Activated CD8-positive, alpha-beta T cell treated with anti-CD3 and anti-CD28 coated beads for 36 hours (primary cell): ENCODE measurements around the gene HOMER3. TPM values are rescaled to one million over a fixed set of nuclear protein-coding genes. Genes with fewer than 3 reads are reported as not detected.
"Not testable (repeated sequence)": the region's sequence is repeated elsewhere in the genome, so short reads cannot be mapped to it uniquely, and the experiment has no call there.

Experiments
- ATAC-seq: fragments of 200-7000 bp; cut with Tn5 transposase; one replicate; pipeline ENCODE4 v1.10.0; 2021; ENCODE audit warnings: mild to moderate bottlenecking, moderate library complexity
- CTCF ChIA-PET: fragments of 350-600 bp; sonication (Branson Sonifier 250); formaldehyde crosslinking; loops from one replicate; lab custom pipeline; 2021; ENCODE audit warnings: antibody characterized with exemption; lab: Charles Lee
- POLR2A ChIA-PET: fragments of 350-600 bp; sonication (Branson Sonifier 250); formaldehyde crosslinking; loops from one replicate; lab custom pipeline; 2021; ENCODE audit warnings: antibody characterized with exemption; lab: Charles Lee
- DNase-seq: peaks from one replicate; pipeline ENCODE4 v3.0.0-alpha.2; 2020
- H3K27ac Mint-ChIP-seq: one replicate; pipeline ENCODE4 v1.8.0; 2021; ENCODE audit warnings: mild to moderate bottlenecking, mixed read lengths
- H3K27me3 Mint-ChIP-seq: one replicate; pipeline ENCODE4 v1.8.0; 2021; ENCODE audit warnings: mixed read lengths
- H3K36me3 Mint-ChIP-seq: one replicate; pipeline ENCODE4 v1.8.0; 2021; ENCODE audit warnings: low read depth, mixed read lengths
- H3K4me1 Mint-ChIP-seq: one replicate; pipeline ENCODE4 v1.8.0; 2021; ENCODE audit warnings: low read depth, mixed read lengths
- H3K4me3 Mint-ChIP-seq: one replicate; pipeline ENCODE4 v1.8.0; 2021; ENCODE audit warnings: mild to moderate bottlenecking, moderate library complexity, mixed read lengths
- H3K9me3 Mint-ChIP-seq: one replicate; pipeline ENCODE4 v1.8.0; 2021; ENCODE audit warnings: mixed read lengths
- intact Hi-C: fragments of 100-400 bp; cut with micrococcal nuclease; formaldehyde crosslinking; loops from one replicate; pipeline ENCODE4 v1.10.0; 2022
- total RNA-seq, 2 experiments: library from RNA; stranded (reverse); gene quantifications; one replicate each; pipeline ENCODE4 v1.2.3, GENCODE V29; 2021
- TF ChIP-seq, protein P1 (sequence below): fragments of 200-600 bp; IDR thresholded peaks from one replicate; pipeline ENCODE4 v1.8.0; 2022; ENCODE audit warnings: antibody characterized with exemption, mild to moderate bottlenecking

Gene HOMER3
- total RNA-seq, 2 experiments from 2014 or later: 0.36 to 0.51 TPM

DNA sequence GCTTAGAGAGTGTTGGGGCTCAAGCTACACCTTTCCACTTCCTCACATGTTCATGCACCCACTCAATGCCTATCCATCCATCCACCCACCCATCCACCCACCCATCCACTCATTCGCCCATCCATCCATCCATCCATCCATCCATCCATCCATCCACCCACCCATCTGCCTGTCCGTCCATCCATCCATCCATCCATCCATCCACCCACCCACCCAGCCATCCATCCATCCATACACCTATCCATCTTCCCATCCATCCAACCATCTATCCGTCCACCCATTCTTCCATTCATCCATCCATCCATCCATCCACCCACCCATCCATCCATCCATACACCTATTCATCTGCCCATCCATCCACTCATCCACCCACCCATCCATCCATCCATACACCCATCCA is 13.1 kb upstream of the HOMER3 start:
- H3K27me3 Mint-ChIP-seq: no peaks in the 10 kb centered on the region
- intact Hi-C loops: no loop called here
- ChIA-PET CTCF (no interaction called here), POLR2A (no interaction called here)
- DNase-seq: no peak
- peaks cover 3% of the 10 kb centered on the region for H3K9me3 Mint-ChIP-seq
- no peak overlapping the region for H3K27ac Mint-ChIP-seq
- no peaks in the 10 kb centered on the region for H3K4me1 Mint-ChIP-seq
- no peak for ATAC-seq
- no peak overlapping the region for H3K4me3 Mint-ChIP-seq
- TF ChIP-seq, protein P1, sequence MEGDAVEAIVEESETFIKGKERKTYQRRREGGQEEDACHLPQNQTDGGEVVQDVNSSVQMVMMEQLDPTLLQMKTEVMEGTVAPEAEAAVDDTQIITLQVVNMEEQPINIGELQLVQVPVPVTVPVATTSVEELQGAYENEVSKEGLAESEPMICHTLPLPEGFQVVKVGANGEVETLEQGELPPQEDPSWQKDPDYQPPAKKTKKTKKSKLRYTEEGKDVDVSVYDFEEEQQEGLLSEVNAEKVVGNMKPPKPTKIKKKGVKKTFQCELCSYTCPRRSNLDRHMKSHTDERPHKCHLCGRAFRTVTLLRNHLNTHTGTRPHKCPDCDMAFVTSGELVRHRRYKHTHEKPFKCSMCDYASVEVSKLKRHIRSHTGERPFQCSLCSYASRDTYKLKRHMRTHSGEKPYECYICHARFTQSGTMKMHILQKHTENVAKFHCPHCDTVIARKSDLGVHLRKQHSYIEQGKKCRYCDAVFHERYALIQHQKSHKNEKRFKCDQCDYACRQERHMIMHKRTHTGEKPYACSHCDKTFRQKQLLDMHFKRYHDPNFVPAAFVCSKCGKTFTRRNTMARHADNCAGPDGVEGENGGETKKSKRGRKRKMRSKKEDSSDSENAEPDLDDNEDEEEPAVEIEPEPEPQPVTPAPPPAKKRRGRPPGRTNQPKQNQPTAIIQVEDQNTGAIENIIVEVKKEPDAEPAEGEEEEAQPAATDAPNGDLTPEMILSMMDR: no peak
- no peaks in the 10 kb centered on the region for H3K36me3 Mint-ChIP-seq

DNA sequence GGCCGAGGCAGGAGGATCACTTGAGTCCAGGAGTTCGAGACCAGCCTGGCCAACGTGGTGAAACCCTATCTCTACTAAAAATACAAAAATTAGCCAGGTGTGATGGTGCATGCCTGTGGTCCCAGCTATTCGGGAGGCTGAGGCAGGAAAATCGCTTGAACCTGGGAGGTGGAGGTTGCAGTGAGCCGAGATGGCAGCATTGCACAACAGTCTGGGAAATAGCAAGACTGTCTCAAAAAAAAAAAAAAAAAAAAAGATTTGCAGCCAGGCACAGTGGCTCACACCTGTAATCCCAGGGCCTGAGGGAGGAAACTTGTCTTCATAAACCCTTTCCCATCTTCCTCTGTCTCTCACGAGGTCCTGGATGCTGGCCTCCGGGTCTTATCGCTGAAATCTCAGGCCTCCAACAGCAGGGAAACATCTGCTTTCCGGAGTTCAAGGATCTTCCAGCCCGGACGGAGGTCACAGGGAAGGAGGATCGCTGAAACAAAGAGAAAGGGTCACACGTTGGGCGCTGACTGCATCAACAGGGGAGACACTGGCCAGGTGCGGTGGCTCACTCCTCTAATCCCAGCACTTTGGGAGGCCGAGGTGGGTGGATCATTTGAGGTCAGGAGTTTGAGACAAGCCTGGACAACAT is 11.5 kb upstream of the HOMER3 start:
- ATAC-seq, H3K4me1 Mint-ChIP-seq, H3K27ac Mint-ChIP-seq, POLR2A ChIA-PET, intact Hi-C loops, H3K27me3 Mint-ChIP-seq, H3K36me3 Mint-ChIP-seq, H3K4me3 Mint-ChIP-seq, DNase-seq, CTCF ChIA-PET, H3K9me3 Mint-ChIP-seq: not testable (repeated sequence)

DNA sequence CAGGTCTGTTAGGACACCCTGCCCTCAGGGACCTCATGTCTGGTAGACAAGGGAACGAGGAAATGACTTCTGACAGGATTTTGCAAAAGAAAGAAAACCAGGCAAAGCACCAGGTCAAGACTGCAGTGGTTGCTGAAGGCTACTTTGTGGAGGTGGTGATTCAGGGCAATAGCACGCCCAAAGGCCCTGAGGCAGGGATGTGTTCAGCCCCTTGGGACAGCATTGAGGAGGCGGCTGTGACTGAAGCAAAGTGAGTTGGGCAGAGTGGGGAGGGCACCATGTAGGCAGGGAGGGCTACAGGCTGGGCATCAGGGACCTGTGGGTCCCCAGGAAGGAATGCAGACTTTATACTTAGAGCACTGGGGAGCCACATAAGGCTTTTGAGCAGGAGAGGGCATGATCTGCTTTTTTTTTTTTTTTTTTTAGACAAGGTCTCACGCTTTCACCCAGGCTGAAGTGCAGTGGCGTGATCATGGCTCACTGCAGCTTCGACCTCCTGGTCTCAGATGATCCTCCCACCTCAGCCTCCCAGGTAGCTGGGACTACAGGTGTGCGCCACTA is 10.8 kb upstream of the HOMER3 start:
- ATAC-seq: no peak
- Mint-ChIP-seq H3K9me3 (peaks cover 3% of the 10 kb centered on the region), H3K36me3 (no peaks in the 10 kb centered on the region), H3K27ac (no peak overlapping the region), H3K4me1 (no peaks in the 10 kb centered on the region), H3K4me3 (no peak overlapping the region), H3K27me3 (no peaks in the 10 kb centered on the region)
- intact Hi-C loops: no loop called here
- TF ChIP-seq, protein P1: no peak
- no peak for DNase-seq
- ChIA-PET CTCF (no interaction called here), POLR2A (no interaction called here)

DNA sequence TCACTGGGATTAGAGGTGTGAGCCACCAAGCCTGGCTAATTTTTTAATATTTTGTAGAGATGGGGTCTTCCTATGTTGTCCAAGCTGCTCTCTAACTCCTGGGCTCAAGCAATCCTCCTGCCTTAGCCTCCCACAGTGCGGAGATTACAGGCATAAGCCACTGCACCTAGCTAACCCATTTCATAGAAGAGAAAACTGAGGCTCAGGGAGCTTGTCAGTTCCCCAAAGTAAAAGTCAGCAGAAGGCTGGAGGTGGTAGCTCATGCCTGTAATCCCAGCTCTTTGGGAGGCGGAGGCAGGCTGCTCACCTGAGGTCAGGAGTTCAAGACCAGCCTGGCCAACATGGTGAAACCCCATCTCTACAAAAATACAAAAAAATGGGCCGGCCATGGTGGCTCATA is 8.8 kb upstream of the HOMER3 start:
- Mint-ChIP-seq H3K27ac (no peak overlapping the region), H3K36me3 (no peaks in the 10 kb centered on the region), H3K9me3 (peaks cover under 1% of the 10 kb centered on the region), H3K4me3 (no peak overlapping the region), H3K4me1 (no peaks in the 10 kb centered on the region), H3K27me3 (no peaks in the 10 kb centered on the region)
- intact Hi-C loops: no loop called here
- no peak for DNase-seq
- CTCF ChIA-PET: no interaction called here
- TF ChIP-seq, protein P1: no peak
- POLR2A ChIA-PET: no interaction called here
- ATAC-seq: no peak

DNA sequence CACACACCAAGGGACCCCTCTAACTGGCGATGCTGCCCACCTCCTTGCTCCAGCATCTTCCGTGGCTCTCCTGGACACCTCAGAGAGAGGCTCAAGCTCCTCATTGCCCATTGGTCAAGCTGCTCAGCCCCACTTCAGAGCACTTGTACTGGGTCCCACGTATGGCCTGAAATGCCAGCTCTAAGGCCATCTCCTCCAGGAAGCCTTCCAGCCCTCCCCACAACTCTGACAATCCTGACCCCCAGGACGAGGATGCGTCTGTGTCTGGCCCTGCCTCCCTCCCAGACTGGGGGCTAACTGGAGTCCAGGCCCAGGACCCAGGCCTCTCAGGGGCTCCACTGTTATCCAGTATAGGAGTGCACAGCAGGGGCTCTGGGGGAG is 7.9 kb upstream of the HOMER3 start:
- H3K4me3 Mint-ChIP-seq: no peak overlapping the region
- TF ChIP-seq, protein P1: no peak
- H3K4me1 Mint-ChIP-seq: no peaks in the 10 kb centered on the region
- DNase-seq (no peak), ATAC-seq (no peak)
- intact Hi-C loops: no loop called here
- POLR2A ChIA-PET: no interaction called here
- CTCF ChIA-PET: no interaction called here
- no peak overlapping the region for H3K27ac Mint-ChIP-seq
- no peaks in the 10 kb centered on the region for H3K9me3 Mint-ChIP-seq
- H3K36me3 Mint-ChIP-seq: no peaks in the 10 kb centered on the region
- no peaks in the 10 kb centered on the region for H3K27me3 Mint-ChIP-seq
